Fibroblast of villous mesenchyme (primary cell): ENCODE measurements around the gene LY86. TPM values are rescaled to one million over a fixed set of nuclear protein-coding genes. Genes with fewer than 3 reads are reported as not detected.

Experiments used
- DNase-seq: peaks from one replicate; pipeline ENCODE4 v3.0.0-alpha.2; 2010; ENCODE audit warnings: low read depth
- H3K4me3 ChIP-seq: 2 replicates; pipeline ENCODE4 v1.5.1; 2011; ENCODE audit warnings: low read depth, mild to moderate bottlenecking, low read length
- CTCF ChIP-seq: IDR thresholded peaks from 2 replicates; pipeline ENCODE4 v1.5.1; 2012; ENCODE audit warnings: low read depth, mild to moderate bottlenecking, low read length; ENCODE audit not compliant: insufficient read depth
- total RNA-seq: library from RNA; depleted of rRNA; stranded (reverse); fragments of >200 nt; gene quantifications from 2 replicates; pipeline ENCODE4 v1.2.3, GENCODE V29; 2012

The LY86 gene
- total RNA-seq, 1 donor = not detected

GRCh38 chr6:6697620-6698019, 109.1 kb downstream of the LY86 start:
- DNase-seq = peak; percentile 66
- TF ChIP-seq CTCF = no peak
- no peak overlapping the region for H3K4me3 ChIP-seq

- H3K4me3 ChIP-seq = no peak overlapping the region
- peak; percentile 93 for DNase-seq
- TF ChIP-seq CTCF = no peak
Observed at GRCh38 chr6:6699741-6700367, 111.3 kb downstream of the LY86 start.

- H3K4me3 ChIP-seq = no peak overlapping the region
- no peak for TF ChIP-seq CTCF
- no peak for DNase-seq
Observed at GRCh38 chr6:6700407-6701270, 112.1 kb downstream of the LY86 start.

- TF ChIP-seq CTCF = no peak
- no peak overlapping the region for H3K4me3 ChIP-seq
- DNase-seq = peak; percentile 34
Observed at GRCh38 chr6:6701864-6702263, 113.3 kb downstream of the LY86 start.

- no peak for TF ChIP-seq CTCF
- H3K4me3 ChIP-seq = no peak overlapping the region
- DNase-seq = no peak
Observed at GRCh38 chr6:6703699-6704098, 115.2 kb downstream of the LY86 start.
